Thoracic aorta (tissue), 2 donors: ENCODE measurements around the gene RAB1B. TPM values are rescaled to one million over a fixed set of nuclear protein-coding genes. Genes with fewer than 3 reads are reported as not detected.
"Not testable (repeated sequence)": the region's sequence is repeated elsewhere in the genome, so short reads cannot be mapped to it uniquely, and the experiment has no call there.

Experiments used
- ATAC-seq: fragments of 150-250 bp; one replicate; pipeline ENCODE4 v1.8.0; 2017; ENCODE audit warnings: low read depth; ENCODE audit not compliant: insufficient number of reproducible peaks, low FRiP score
- DNase-seq: peaks from one replicate; pipeline ENCODE4 v3.0.0-alpha.2; 2020; ENCODE audit warnings: low spot score
- H3K27ac ChIP-seq, 2 donors: fragments of 200-600 bp; sonication (generic); 1 replicate in 1 of 2; 2 replicates in 1 of 2; pipeline ENCODE4 v1.5.1; 2016; ENCODE audit warnings: mild to moderate bottlenecking in 2 of 2, moderate library complexity in 2 of 2
- H3K27me3 ChIP-seq: fragments of 200-600 bp; sonication (generic); replicated peaks from 2 replicates; pipeline ENCODE4 v1.6.0; 2016; ENCODE audit warnings: mild to moderate bottlenecking; ENCODE audit not compliant: insufficient read depth
- H3K36me3 ChIP-seq: fragments of 200-600 bp; sonication (generic); one replicate; pipeline ENCODE4 v1.5.1; 2016
- H3K4me1 ChIP-seq, 2 donors: fragments of 200-600 bp; sonication (generic); 1 replicate in 1 of 2; 2 replicates in 1 of 2; pipeline versions ENCODE4 v1.5.1 to v1.6.0; 2016; ENCODE audit warnings: low read depth in 2 of 2, mild to moderate bottlenecking in 1 of 2; ENCODE audit not compliant: control insufficient read depth in 1 of 2
- H3K4me3 ChIP-seq: fragments of 200-600 bp; sonication (generic); 2 replicates; pipeline ENCODE4 v1.5.1; 2016; ENCODE audit warnings: mild to moderate bottlenecking
- H3K9me3 ChIP-seq: fragments of 200-600 bp; sonication (generic); 2 replicates; pipeline ENCODE4 v1.5.1; 2016
- CTCF ChIP-seq: fragments of 200-600 bp; sonication (generic); IDR thresholded peaks from one replicate; pipeline ENCODE4 v1.5.1; 2019; ENCODE audit warnings: antibody characterized with exemption
- total RNA-seq, 2 donors: library from RNA; depleted of rRNA; stranded (reverse); fragments of >200 nt; gene quantifications; one replicate each; pipeline versions ENCODE4 v1.1.0 to v1.2.3, GENCODE V29; 2016

RAB1B gene
- total RNA-seq, 2 donors from 2014 or later, result 57.2 to 96.0 TPM

DNA sequence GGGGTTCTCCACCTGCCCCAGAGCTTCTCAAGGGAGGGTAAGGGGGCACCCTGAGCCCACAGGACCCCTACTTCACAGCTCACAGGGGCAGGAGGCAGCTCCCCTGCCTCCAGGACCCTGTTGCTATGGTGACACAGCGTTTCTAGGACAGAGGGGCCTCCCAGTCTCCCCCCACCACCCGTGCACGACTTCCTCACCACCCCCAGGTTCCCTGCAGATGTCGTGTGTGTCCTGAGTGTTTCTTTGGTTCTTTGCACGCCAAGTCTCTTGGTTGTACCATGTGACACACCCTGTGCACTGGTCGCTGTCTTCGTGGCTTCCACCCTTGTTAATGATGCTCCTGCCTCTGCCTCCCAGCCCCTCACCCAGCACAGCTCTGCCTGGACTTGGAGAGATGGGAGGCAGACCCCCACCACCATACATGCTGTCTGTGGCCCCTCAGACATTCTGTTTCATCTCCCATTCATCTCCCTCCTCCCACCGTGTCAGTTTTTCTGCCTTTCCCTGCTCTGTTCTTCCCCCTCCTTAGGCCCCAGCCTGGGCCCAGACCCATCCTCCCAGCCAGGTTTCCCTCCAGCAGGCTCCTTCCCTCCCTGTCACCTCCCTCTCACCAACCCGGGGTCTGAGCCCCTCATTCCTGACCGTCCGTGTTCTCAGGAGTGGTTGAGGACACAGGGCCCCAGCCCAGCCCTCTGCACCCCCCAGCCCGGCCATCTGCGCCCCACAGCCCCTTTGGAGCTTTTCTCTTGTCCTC is 24.5 kb upstream of the RAB1B start:
- H3K36me3 ChIP-seq, result peaks cover 21% of the 10 kb centered on the region
- DNase-seq (no peak), ATAC-seq (no peak)
- H3K27ac ChIP-seq, result no peak overlapping the region
- H3K4me3 ChIP-seq, result no peak overlapping the region
- H3K27me3 ChIP-seq, result no peaks in the 10 kb centered on the region
- no peak for TF ChIP-seq CTCF
- no peaks in the 10 kb centered on the region for H3K4me1 ChIP-seq
- no peaks in the 10 kb centered on the region for H3K9me3 ChIP-seq

- no peak overlapping the region for H3K27ac ChIP-seq
- H3K36me3 ChIP-seq, result peaks cover 18% of the 10 kb centered on the region
- H3K27me3 ChIP-seq, result no peaks in the 10 kb centered on the region
- TF ChIP-seq CTCF, result no peak
- ATAC-seq (no peak), DNase-seq (no peak)
- no peaks in the 10 kb centered on the region for H3K4me1 ChIP-seq
- no peak overlapping the region for H3K4me3 ChIP-seq
- H3K9me3 ChIP-seq, result no peaks in the 10 kb centered on the region
These were observed 21.1 kb upstream of the RAB1B start for GRCh38 chr11:66247295-66247694.

GRCh38 chr11:66247801-66248200 is 20.6 kb upstream of the RAB1B start:
- no peak for ATAC-seq
- peaks cover 13% of the 10 kb centered on the region for H3K36me3 ChIP-seq
- H3K4me3 ChIP-seq, result no peak overlapping the region
- H3K4me1 ChIP-seq, result no peaks in the 10 kb centered on the region
- no peaks in the 10 kb centered on the region for H3K27me3 ChIP-seq
- no peak overlapping the region for H3K27ac ChIP-seq
- no peaks in the 10 kb centered on the region for H3K9me3 ChIP-seq
- TF ChIP-seq CTCF, result no peak
- DNase-seq, result no peak

GRCh38 chr11:66248903-66249302 is 19.5 kb upstream of the RAB1B start:
- Histone ChIP-seq H3K4me1 (no peaks in the 10 kb centered on the region), H3K36me3 (peaks cover 12% of the 10 kb centered on the region), H3K4me3 (no peak overlapping the region), H3K27ac (no peak overlapping the region), H3K9me3 (no peaks in the 10 kb centered on the region), H3K27me3 (no peaks in the 10 kb centered on the region)
- TF ChIP-seq CTCF, result no peak
- ATAC-seq, result no peak
- DNase-seq, result no peak

DNA sequence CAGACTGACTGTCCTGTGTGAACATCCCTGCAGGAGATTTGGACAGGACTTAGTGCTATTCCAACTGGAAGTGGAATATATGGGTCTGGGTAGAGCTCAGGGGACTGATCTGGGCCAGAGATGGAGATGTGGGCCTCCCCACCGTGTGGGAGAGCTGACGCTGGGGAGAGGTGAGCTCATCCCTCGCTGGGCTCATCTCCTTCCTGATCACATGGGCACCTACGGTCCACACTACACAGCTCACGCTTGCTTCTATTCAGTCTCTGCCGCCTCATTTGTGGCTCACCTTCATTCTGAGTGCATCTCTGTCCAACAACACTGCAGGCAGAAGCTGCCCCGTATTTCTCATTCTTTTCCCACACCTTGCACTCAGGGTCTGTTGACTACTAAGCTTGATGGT is 16.6 kb upstream of the RAB1B start:
- Histone ChIP-seq H3K27ac (no peak overlapping the region), H3K4me1 (peaks cover 0 to 6% of the 10 kb centered on the region in 2 donors), H3K27me3 (no peaks in the 10 kb centered on the region), H3K9me3 (no peaks in the 10 kb centered on the region), H3K36me3 (peaks cover 8% of the 10 kb centered on the region), H3K4me3 (no peak overlapping the region)
- ATAC-seq (no peak), DNase-seq (no peak)
- TF ChIP-seq CTCF, result no peak

- H3K36me3 ChIP-seq, H3K4me3 ChIP-seq, H3K27me3 ChIP-seq, ATAC-seq, DNase-seq, H3K4me1 ChIP-seq, H3K9me3 ChIP-seq, H3K27ac ChIP-seq: not testable (repeated sequence)
These were observed 15.4 kb upstream of the RAB1B start for GRCh38 chr11:66253081-66253480.
